Panc1 (cell line): ENCODE results near the gene ADTRP. TPM values are rescaled to one million over a fixed set of nuclear protein-coding genes. Genes with fewer than 3 reads are reported as not detected.

ENCODE experiments used
- ATAC-seq: fragments of 200-7000 bp; cut with Tn5 transposase; 2 replicates; pipeline ENCODE4 v1.9.1; 2020; ENCODE audit warnings: mild to moderate bottlenecking, moderate library complexity
- BruUV-seq: library from RNA; stranded (reverse); fragments of 400-500 nt; replicated peaks from 2 replicates; lab custom pipeline; 2021; lab: Mats Ljungman, UMichigan
- CTCF ChIA-PET: fragments of 300-600 bp; sonication (Branson Sonifier 250); formaldehyde crosslinking; loops from one replicate; lab custom pipeline; 2022; ENCODE audit warnings: antibody characterized with exemption; lab: Charles Lee
- POLR2A ChIA-PET: fragments of 300-600 bp; sonication (Branson Sonifier 250); formaldehyde crosslinking; loops from one replicate; lab custom pipeline; 2022; ENCODE audit warnings: antibody characterized with exemption; lab: Charles Lee
- DNase-seq: peaks from one replicate; pipeline ENCODE4 v3.0.0-alpha.2; 2010; ENCODE audit warnings: low read depth, low spot score
- H3K27ac ChIP-seq: 2 replicates; pipeline ENCODE4 v1.5.1; 2011; ENCODE audit warnings: mild to moderate bottlenecking, low read length, inconsistent platforms
- H3K27me3 ChIP-seq: fragments of 200-500 bp; sonication (Bioruptor generic); 2 replicates; pipeline ENCODE4 v1.6.0; 2014; ENCODE audit warnings: low read length, inconsistent platforms; ENCODE audit not compliant: control insufficient read depth, insufficient read depth
- H3K36me3 ChIP-seq: fragments of 200-500 bp; sonication (Bioruptor generic); 2 replicates; pipeline ENCODE4 v1.5.1; 2014; ENCODE audit warnings: inconsistent platforms, mild to moderate bottlenecking, low read length, moderate library complexity; ENCODE audit not compliant: control insufficient read depth, insufficient read depth
- H3K4me1 ChIP-seq: 2 replicates; pipeline ENCODE4 v1.5.1; 2011; ENCODE audit warnings: inconsistent platforms, mild to moderate bottlenecking, low read length, moderate library complexity; ENCODE audit not compliant: control insufficient read depth, insufficient read depth
- H3K4me3 ChIP-seq, 2 experiments: 2 replicates each; pipeline ENCODE4 v1.5.1; 2011 to 2012; ENCODE audit warnings: low read depth in 2 of 2, low read length in 2 of 2, mild to moderate bottlenecking in 2 of 2, inconsistent platforms in 1 of 2, moderate library complexity in 1 of 2
- H3K9me3 ChIP-seq: fragments of 200-500 bp; sonication (Bioruptor generic); 2 replicates; pipeline ENCODE4 v1.5.1; 2014; ENCODE audit warnings: low read depth, mild to moderate bottlenecking, inconsistent platforms, low read length, moderate library complexity; ENCODE audit not compliant: control insufficient read depth, insufficient read depth
- POLR2AphosphoS5 ChIP-seq: IDR thresholded peaks from 2 replicates; pipeline ENCODE4 v1.6.1; 2012; ENCODE audit warnings: mild to moderate bottlenecking, low read depth, low read length, moderate library complexity
- SIN3A ChIP-seq: IDR thresholded peaks from 2 replicates; pipeline ENCODE4 v1.6.1; 2012; ENCODE audit warnings: low read depth, mild to moderate bottlenecking, low read length, moderate library complexity, borderline replicate concordance; ENCODE audit not compliant: insufficient read depth
- in situ Hi-C: cut with HindIII; loops from 2 replicates; pipeline ENCODE4 v1.10.0; 2016; ENCODE audit warnings: low sequenced_read_pairs, low pct_unique_long_range_greater_than_20kb
- intact Hi-C: fragments of 100-400 bp; cut with micrococcal nuclease; formaldehyde crosslinking; loops from one replicate; pipeline ENCODE4 v1.10.0; 2022; ENCODE audit not compliant: unreplicated experiment
- total RNA-seq: library from RNA; stranded (reverse); gene quantifications from one replicate; pipeline ENCODE4 v1.2.1, GENCODE V29; 2021; ENCODE audit not compliant: unreplicated experiment
- TF ChIP-seq, protein P1 (sequence below): fragments of 450-650 bp; IDR thresholded peaks from 2 replicates; pipeline ENCODE4 v1.5.1; 2017; ENCODE audit warnings: mild to moderate bottlenecking
- TF ChIP-seq, protein P2 (sequence below), 2 experiments: IDR thresholded peaks; 2 replicates each; pipeline ENCODE4 v1.6.1; 2011 to 2012; ENCODE audit warnings: low read depth in 2 of 2, control low read depth in 1 of 2, low read length in 1 of 2, mild to moderate bottlenecking in 1 of 2, moderate library complexity in 1 of 2; ENCODE audit not compliant: insufficient read depth in 1 of 2

Gene ADTRP
- total RNA-seq, 1 experiment from 2014 or later, result not detected

DNA sequence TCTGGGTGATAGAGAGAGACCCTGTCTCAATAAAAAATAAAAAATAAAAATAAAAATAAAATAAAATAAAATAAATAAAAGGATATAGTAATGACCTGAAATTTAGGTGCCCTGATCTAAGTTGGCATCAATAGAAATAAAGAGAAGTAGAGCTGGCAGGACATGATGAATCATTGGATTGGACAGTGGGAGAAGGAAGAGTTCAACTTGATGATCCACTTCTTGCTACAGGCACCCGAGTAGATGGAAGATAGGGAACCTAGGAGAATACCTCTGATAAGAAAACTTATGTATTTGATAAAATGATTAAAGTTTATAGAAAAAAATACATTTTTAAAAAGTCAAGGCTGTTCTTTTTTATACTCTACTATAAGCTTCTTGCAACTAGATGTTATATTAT lies 79.0 kb downstream of the ADTRP start:
- POLR2A ChIA-PET, result no interaction called here
- DNase-seq (no peak), ATAC-seq (no peak)
- Histone ChIP-seq H3K4me1 (no peaks in the 10 kb centered on the region), H3K27me3 (no peaks in the 10 kb centered on the region), H3K36me3 (no peaks in the 10 kb centered on the region), H3K9me3 (no peaks in the 10 kb centered on the region), H3K27ac (no peak overlapping the region), H3K4me3 (no peak overlapping the region)
- in situ Hi-C loops (no loop called here), intact Hi-C loops (no loop called here)
- TF ChIP-seq SIN3A, result no peak
- TF ChIP-seq, protein P1, sequence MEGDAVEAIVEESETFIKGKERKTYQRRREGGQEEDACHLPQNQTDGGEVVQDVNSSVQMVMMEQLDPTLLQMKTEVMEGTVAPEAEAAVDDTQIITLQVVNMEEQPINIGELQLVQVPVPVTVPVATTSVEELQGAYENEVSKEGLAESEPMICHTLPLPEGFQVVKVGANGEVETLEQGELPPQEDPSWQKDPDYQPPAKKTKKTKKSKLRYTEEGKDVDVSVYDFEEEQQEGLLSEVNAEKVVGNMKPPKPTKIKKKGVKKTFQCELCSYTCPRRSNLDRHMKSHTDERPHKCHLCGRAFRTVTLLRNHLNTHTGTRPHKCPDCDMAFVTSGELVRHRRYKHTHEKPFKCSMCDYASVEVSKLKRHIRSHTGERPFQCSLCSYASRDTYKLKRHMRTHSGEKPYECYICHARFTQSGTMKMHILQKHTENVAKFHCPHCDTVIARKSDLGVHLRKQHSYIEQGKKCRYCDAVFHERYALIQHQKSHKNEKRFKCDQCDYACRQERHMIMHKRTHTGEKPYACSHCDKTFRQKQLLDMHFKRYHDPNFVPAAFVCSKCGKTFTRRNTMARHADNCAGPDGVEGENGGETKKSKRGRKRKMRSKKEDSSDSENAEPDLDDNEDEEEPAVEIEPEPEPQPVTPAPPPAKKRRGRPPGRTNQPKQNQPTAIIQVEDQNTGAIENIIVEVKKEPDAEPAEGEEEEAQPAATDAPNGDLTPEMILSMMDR, result no peak
- TF ChIP-seq POLR2AphosphoS5, result no peak
- CTCF ChIA-PET, result no interaction called here
- no TSS peak for BruUV-seq

DNA sequence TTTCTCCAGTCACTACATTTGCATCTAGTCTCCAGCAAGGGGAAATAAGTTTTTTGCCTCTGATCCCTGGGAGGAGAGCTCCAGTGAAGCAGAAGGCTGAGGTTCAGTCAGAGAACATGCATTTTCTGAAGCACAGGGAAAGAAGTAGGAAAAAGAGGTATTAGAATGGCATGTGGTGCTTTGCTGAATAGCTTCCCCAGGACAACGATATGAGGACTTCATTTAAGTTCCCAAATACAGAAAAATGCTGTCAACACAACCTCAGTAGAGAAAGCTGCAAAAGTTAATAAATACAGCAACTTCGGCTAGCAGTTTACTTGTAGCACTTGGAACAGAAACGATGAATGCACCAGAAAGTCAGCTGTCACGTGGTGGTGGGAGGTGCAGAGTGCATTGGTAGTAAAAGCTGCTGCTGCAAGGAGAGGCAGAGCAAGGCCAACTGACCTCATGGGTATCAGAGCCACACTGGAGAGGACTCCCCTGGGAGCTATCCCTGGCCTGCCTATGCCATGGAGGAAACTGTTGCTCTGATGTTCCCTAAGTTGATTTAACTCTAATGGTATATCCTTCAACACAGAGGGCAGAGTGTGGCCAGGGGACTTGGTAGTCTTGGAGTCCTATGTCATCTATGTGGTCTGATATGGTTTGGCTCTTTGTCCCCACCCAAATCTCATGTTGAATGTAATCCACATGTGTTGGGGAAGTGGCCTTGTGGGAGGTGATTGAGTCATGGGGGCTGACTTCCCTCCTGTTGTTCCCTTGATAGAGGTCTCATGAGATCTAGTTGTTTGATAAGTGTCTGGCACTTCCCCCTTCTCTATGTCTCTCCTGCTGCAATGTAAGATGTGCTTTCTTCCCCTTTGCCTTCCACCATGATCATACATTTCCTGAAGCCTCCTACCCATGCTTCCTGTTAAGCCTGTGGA lies 85.9 kb downstream of the ADTRP start:
- no peak for TF ChIP-seq POLR2AphosphoS5
- TF ChIP-seq, protein P1, result no peak
- TF ChIP-seq, protein P2, sequence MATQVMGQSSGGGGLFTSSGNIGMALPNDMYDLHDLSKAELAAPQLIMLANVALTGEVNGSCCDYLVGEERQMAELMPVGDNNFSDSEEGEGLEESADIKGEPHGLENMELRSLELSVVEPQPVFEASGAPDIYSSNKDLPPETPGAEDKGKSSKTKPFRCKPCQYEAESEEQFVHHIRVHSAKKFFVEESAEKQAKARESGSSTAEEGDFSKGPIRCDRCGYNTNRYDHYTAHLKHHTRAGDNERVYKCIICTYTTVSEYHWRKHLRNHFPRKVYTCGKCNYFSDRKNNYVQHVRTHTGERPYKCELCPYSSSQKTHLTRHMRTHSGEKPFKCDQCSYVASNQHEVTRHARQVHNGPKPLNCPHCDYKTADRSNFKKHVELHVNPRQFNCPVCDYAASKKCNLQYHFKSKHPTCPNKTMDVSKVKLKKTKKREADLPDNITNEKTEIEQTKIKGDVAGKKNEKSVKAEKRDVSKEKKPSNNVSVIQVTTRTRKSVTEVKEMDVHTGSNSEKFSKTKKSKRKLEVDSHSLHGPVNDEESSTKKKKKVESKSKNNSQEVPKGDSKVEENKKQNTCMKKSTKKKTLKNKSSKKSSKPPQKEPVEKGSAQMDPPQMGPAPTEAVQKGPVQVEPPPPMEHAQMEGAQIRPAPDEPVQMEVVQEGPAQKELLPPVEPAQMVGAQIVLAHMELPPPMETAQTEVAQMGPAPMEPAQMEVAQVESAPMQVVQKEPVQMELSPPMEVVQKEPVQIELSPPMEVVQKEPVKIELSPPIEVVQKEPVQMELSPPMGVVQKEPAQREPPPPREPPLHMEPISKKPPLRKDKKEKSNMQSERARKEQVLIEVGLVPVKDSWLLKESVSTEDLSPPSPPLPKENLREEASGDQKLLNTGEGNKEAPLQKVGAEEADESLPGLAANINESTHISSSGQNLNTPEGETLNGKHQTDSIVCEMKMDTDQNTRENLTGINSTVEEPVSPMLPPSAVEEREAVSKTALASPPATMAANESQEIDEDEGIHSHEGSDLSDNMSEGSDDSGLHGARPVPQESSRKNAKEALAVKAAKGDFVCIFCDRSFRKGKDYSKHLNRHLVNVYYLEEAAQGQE (IDR thresholded peaks at IDR 0.05; ENCODE audit: insufficient read depth in 1 of 2, low read depth in 2 of 2, low read length in 1 of 2), result no peak
- DNase-seq, result no peak
- H3K4me1 ChIP-seq, result no peaks in the 10 kb centered on the region
- H3K4me3 ChIP-seq, result no peak overlapping the region
- no TSS peak for BruUV-seq
- in situ Hi-C loops, result no loop called here
- intact Hi-C loops, result no loop called here
- POLR2A ChIA-PET, result no interaction called here
- H3K27me3 ChIP-seq, result no peaks in the 10 kb centered on the region
- no peaks in the 10 kb centered on the region for H3K9me3 ChIP-seq
- H3K27ac ChIP-seq, result no peak overlapping the region
- CTCF ChIA-PET, result no interaction called here
- no peaks in the 10 kb centered on the region for H3K36me3 ChIP-seq
- ATAC-seq, result no peak
